ENCODE data around the gene ANXA6. TPM values are rescaled to one million over a fixed set of nuclear protein-coding genes. Genes with fewer than 3 reads are reported as not detected.

Gene ANXA6
- total RNA-seq, 1 experiment from 2014 or later, result 95.9 TPM

GRCh38 chr5:151067632-151068432 is 89.7 kb downstream of the ANXA6 start:
- no peak for DNase-seq (ENCODE audit: low spot score)
- CTCF ChIA-PET, result no interaction called here
- H3K9me3 ChIP-seq (ENCODE audit: low read depth, low read length, poor library complexity, severe bottlenecking), result no peaks in the 10 kb centered on the region
- no peak overlapping the region for H3K27ac ChIP-seq (ENCODE audit: low read depth, low read length, poor library complexity, severe bottlenecking)
- H3K27me3 ChIP-seq (replicated peaks; ENCODE audit: insufficient read depth, low read depth, low read length, poor library complexity), result no peaks in the 10 kb centered on the region
- TF ChIP-seq CTCF (conservative IDR thresholded peaks at IDR 0.05; ENCODE audit: low read depth, low read length), result no peak
- TF ChIP-seq EZH2 (IDR thresholded peaks at IDR 0.05; ENCODE audit: borderline replicate concordance, low read depth, low read length, poor library complexity, severe bottlenecking), result no peak
- intact Hi-C loops (cut with micrococcal nuclease; ENCODE audit: unreplicated experiment), result no loop called here
- BruUV-seq (replicated peaks), result no TSS peak
- no peaks in the 10 kb centered on the region for H3K36me3 ChIP-seq (ENCODE audit: insufficient read depth, low read length, poor library complexity, severe bottlenecking)
- POLR2A ChIA-PET (ENCODE audit: low non-redundant PET), result no interaction called here
- H3K4me1 ChIP-seq (ENCODE audit: insufficient read depth, low read length, poor library complexity, severe bottlenecking), result no peaks in the 10 kb centered on the region
- H3K4me3 ChIP-seq (ENCODE audit: low read depth, low read length, poor library complexity, severe bottlenecking), result no peak overlapping the region

GRCh38 chr5:151066920-151067319 is 90.7 kb downstream of the ANXA6 start:
- POLR2A ChIA-PET (ENCODE audit: low non-redundant PET), result no interaction called here
- TF ChIP-seq EZH2 (IDR thresholded peaks at IDR 0.05; ENCODE audit: borderline replicate concordance, low read depth, low read length, poor library complexity, severe bottlenecking) (no peak), CTCF (conservative IDR thresholded peaks at IDR 0.05; ENCODE audit: low read depth, low read length) (no peak)
- CTCF ChIA-PET, result no interaction called here
- no peak for DNase-seq (ENCODE audit: low spot score)
- H3K27ac ChIP-seq (ENCODE audit: low read depth, low read length, poor library complexity, severe bottlenecking), result no peak overlapping the region
- H3K36me3 ChIP-seq (ENCODE audit: insufficient read depth, low read length, poor library complexity, severe bottlenecking), result no peaks in the 10 kb centered on the region
- H3K4me1 ChIP-seq (ENCODE audit: insufficient read depth, low read length, poor library complexity, severe bottlenecking), result no peaks in the 10 kb centered on the region
- intact Hi-C loops (cut with micrococcal nuclease; ENCODE audit: unreplicated experiment), result no loop called here
- no TSS peak for BruUV-seq (replicated peaks)
- no peak overlapping the region for H3K4me3 ChIP-seq (ENCODE audit: low read depth, low read length, poor library complexity, severe bottlenecking)
- H3K9me3 ChIP-seq (ENCODE audit: low read depth, low read length, poor library complexity, severe bottlenecking), result no peaks in the 10 kb centered on the region
- H3K27me3 ChIP-seq (replicated peaks; ENCODE audit: insufficient read depth, low read depth, low read length, poor library complexity), result no peaks in the 10 kb centered on the region

- BruUV-seq (replicated peaks), result no TSS peak
- no peak for DNase-seq (ENCODE audit: low spot score)
- Histone ChIP-seq H3K36me3 (ENCODE audit: insufficient read depth, low read length, poor library complexity, severe bottlenecking) (no peaks in the 10 kb centered on the region), H3K27ac (ENCODE audit: low read depth, low read length, poor library complexity, severe bottlenecking) (no peak overlapping the region), H3K4me1 (ENCODE audit: insufficient read depth, low read length, poor library complexity, severe bottlenecking) (no peaks in the 10 kb centered on the region), H3K27me3 (replicated peaks; ENCODE audit: insufficient read depth, low read depth, low read length, poor library complexity) (no peaks in the 10 kb centered on the region), H3K9me3 (ENCODE audit: low read depth, low read length, poor library complexity, severe bottlenecking) (no peaks in the 10 kb centered on the region), H3K4me3 (ENCODE audit: low read depth, low read length, poor library complexity, severe bottlenecking) (no peak overlapping the region)
- ChIA-PET CTCF (no interaction called here), POLR2A (ENCODE audit: low non-redundant PET) (interaction anchor here (0.6 kb wide), 1 partner anchor 372 kb away, joined by 3 read pairs; no protein-coding TSS in a partner anchor)
- no peak for TF ChIP-seq EZH2 (IDR thresholded peaks at IDR 0.05; ENCODE audit: borderline replicate concordance, low read depth, low read length, poor library complexity, severe bottlenecking)
- TF ChIP-seq CTCF (conservative IDR thresholded peaks at IDR 0.05; ENCODE audit: low read depth, low read length), result no peak
- intact Hi-C loops (cut with micrococcal nuclease; ENCODE audit: unreplicated experiment), result no loop called here
Observed at GRCh38 chr5:151065609-151066008, 92.0 kb downstream of the ANXA6 start.

All from A673 (cell line).